ENCODE measurements around the gene PRH1. TPM values are rescaled to one million over a fixed set of nuclear protein-coding genes. Genes with fewer than 3 reads are reported as not detected.

PRH1 gene
- total and polyA plus RNA-seq, 2 donors (not counting 1 experiment from before 2014, with no cell fraction given), result 1.2 to 19.2 TPM

DNA sequence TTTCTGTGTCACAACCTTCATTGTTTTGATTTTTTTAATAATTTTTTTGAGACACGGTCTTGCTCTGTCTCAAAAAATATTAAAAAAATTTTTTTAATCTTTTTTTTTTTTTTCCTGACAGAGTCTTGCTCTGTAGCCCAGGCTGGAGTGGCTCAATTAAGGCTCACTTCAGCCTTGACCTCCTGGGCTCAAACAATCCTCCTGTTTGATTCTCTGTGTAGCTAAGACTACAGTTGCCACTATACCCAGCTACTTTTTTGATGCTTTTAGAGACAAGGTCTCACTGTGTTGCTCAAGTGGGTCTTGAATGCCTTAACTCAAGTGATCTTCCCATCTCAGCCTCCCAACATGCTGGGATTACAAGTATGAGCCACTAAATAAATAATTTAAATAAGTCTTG is 35.8 kb upstream of the PRH1 start:
- Histone ChIP-seq H3K4me3 (replicated peaks in 1 of 4; ENCODE audit: control extremely low read depth in 1 of 4, insufficient read depth in 1 of 4, low read depth in 3 of 4, low read length in 4 of 4) (no peak overlapping the region), H4K20me1 (ENCODE audit: control insufficient read depth, extremely low read depth, insufficient read depth, low read length) (no peaks in the 10 kb centered on the region), H3K27ac (ENCODE audit: insufficient read depth, low read length) (no peak overlapping the region), H2AFZ (ENCODE audit: low read length) (no peak overlapping the region), H3K4me2 (ENCODE audit: extremely low read depth, insufficient read depth, low read length) (no peak overlapping the region), H3K27me3 (ENCODE audit: control insufficient read depth, insufficient read depth, low read length) (no peaks in the 10 kb centered on the region), H3K9ac (ENCODE audit: insufficient read depth, low read length) (no peak overlapping the region), H3K79me2 (ENCODE audit: control insufficient read depth, insufficient read depth, low read length) (no peaks in the 10 kb centered on the region), H3K36me3 (ENCODE audit: control insufficient read depth, insufficient read depth, low read length) (no peaks in the 10 kb centered on the region), H3K9me3 (ENCODE audit: control insufficient read depth, insufficient read depth, low read depth, low read length) (no peaks in the 10 kb centered on the region), H3K4me1 (ENCODE audit: control insufficient read depth, extremely low read depth, insufficient read depth, low read length) (no peaks in the 10 kb centered on the region)
- no peak for TF ChIP-seq EZH2 (IDR thresholded peaks at IDR 0.05; ENCODE audit: low read length, missing control alignments)
- TF ChIP-seq, protein P1, sequence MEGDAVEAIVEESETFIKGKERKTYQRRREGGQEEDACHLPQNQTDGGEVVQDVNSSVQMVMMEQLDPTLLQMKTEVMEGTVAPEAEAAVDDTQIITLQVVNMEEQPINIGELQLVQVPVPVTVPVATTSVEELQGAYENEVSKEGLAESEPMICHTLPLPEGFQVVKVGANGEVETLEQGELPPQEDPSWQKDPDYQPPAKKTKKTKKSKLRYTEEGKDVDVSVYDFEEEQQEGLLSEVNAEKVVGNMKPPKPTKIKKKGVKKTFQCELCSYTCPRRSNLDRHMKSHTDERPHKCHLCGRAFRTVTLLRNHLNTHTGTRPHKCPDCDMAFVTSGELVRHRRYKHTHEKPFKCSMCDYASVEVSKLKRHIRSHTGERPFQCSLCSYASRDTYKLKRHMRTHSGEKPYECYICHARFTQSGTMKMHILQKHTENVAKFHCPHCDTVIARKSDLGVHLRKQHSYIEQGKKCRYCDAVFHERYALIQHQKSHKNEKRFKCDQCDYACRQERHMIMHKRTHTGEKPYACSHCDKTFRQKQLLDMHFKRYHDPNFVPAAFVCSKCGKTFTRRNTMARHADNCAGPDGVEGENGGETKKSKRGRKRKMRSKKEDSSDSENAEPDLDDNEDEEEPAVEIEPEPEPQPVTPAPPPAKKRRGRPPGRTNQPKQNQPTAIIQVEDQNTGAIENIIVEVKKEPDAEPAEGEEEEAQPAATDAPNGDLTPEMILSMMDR (conservative IDR thresholded peaks at IDR 0.05 in 1 of 2, IDR thresholded peaks at IDR 0.05 in 1 of 2; ENCODE audit: low read depth in 1 of 2, low read length in 2 of 2), result no peak
- DNase-seq (ENCODE audit: low read depth in 2 of 2), result no peak

DNA sequence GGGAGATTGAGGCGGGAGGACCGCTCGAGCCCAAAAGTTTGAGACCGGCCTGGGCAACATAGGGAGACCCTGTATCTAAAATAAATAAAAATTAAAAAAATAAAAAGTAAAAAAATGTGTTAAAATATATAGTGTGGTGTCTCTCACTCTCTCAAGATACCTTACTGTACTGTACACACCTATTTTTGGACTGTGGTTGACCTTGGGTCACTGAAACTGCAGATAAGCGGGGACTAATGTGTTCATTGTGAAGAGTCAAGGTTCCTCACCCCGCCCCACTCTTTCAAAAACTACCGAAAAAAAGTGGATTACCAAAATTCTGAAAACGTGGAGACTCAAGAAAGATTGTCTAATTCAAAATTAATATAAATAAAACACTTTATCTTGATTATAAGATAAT is 26.3 kb upstream of the PRH1 start:
- H3K9ac ChIP-seq (ENCODE audit: insufficient read depth, low read length), result no peak overlapping the region
- H3K4me1 ChIP-seq (ENCODE audit: control insufficient read depth, extremely low read depth, insufficient read depth, low read length), result no peaks in the 10 kb centered on the region
- H3K9me3 ChIP-seq (ENCODE audit: control insufficient read depth, insufficient read depth, low read depth, low read length), result no peaks in the 10 kb centered on the region
- H2AFZ ChIP-seq (ENCODE audit: low read length), result no peak overlapping the region
- TF ChIP-seq, protein P1 (conservative IDR thresholded peaks at IDR 0.05 in 1 of 2, IDR thresholded peaks at IDR 0.05 in 1 of 2; ENCODE audit: low read depth in 1 of 2, low read length in 2 of 2), result no peak
- TF ChIP-seq EZH2 (IDR thresholded peaks at IDR 0.05; ENCODE audit: low read length, missing control alignments), result no peak
- no peaks in the 10 kb centered on the region for H3K79me2 ChIP-seq (ENCODE audit: control insufficient read depth, insufficient read depth, low read length)
- H3K27me3 ChIP-seq (ENCODE audit: control insufficient read depth, insufficient read depth, low read length), result no peaks in the 10 kb centered on the region
- no peak overlapping the region for H3K27ac ChIP-seq (ENCODE audit: insufficient read depth, low read length)
- no peaks in the 10 kb centered on the region for H4K20me1 ChIP-seq (ENCODE audit: control insufficient read depth, extremely low read depth, insufficient read depth, low read length)
- DNase-seq (ENCODE audit: low read depth in 2 of 2), result no peak
- no peaks in the 10 kb centered on the region for H3K36me3 ChIP-seq (ENCODE audit: control insufficient read depth, insufficient read depth, low read length)
- H3K4me2 ChIP-seq (ENCODE audit: extremely low read depth, insufficient read depth, low read length), result no peak overlapping the region
- H3K4me3 ChIP-seq (replicated peaks in 1 of 4; ENCODE audit: control extremely low read depth in 1 of 4, insufficient read depth in 1 of 4, low read depth in 3 of 4, low read length in 4 of 4), result no peak overlapping the region

DNA sequence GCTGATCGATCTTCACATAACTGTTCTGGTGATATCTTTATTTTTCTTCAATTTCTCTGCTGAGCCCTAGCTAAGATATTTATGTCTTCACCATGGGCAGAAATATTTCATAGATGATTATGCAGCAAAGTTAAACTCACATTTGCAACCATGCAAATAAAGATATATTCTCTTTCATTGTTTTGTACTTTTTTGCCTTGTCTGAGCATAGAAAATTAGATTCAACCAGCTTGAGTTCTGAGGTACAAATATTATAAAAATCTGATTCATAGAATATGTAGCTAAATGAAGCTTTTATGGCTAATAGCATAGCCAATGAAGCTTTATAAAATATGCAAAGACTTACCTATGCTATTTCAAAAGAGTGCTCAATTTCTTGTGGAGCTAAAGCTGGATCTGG is 25.4 kb upstream of the PRH1 start, which contains the start of gene TAS2R13:
TSS of gene TAS2R13 (minus strand) at position 101 of the 400 bp plus-strand sequence. CDS start 264 bp downstream, outside the sequence.
- Histone ChIP-seq H3K27me3 (ENCODE audit: control insufficient read depth, insufficient read depth, low read length) (no peaks in the 10 kb centered on the region), H3K79me2 (ENCODE audit: control insufficient read depth, insufficient read depth, low read length) (no peaks in the 10 kb centered on the region), H3K4me3 (replicated peaks in 1 of 4; ENCODE audit: control extremely low read depth in 1 of 4, insufficient read depth in 1 of 4, low read depth in 3 of 4, low read length in 4 of 4) (no peak within 1 kb of the TSS), H3K4me2 (ENCODE audit: extremely low read depth, insufficient read depth, low read length) (no peak within 1 kb of the TSS), H3K36me3 (ENCODE audit: control insufficient read depth, insufficient read depth, low read length) (no peaks in the 10 kb centered on the region), H3K27ac (ENCODE audit: insufficient read depth, low read length) (no peak within 1 kb of the TSS), H2AFZ (ENCODE audit: low read length) (no peak within 1 kb of the TSS), H4K20me1 (ENCODE audit: control insufficient read depth, extremely low read depth, insufficient read depth, low read length) (no peaks in the 10 kb centered on the region), H3K4me1 (ENCODE audit: control insufficient read depth, extremely low read depth, insufficient read depth, low read length) (no peaks in the 10 kb centered on the region), H3K9ac (ENCODE audit: insufficient read depth, low read length) (no peak within 1 kb of the TSS), H3K9me3 (ENCODE audit: control insufficient read depth, insufficient read depth, low read depth, low read length) (no peaks in the 10 kb centered on the region)
- no peak for TF ChIP-seq EZH2 (IDR thresholded peaks at IDR 0.05; ENCODE audit: low read length, missing control alignments)
- TF ChIP-seq, protein P1 (conservative IDR thresholded peaks at IDR 0.05 in 1 of 2, IDR thresholded peaks at IDR 0.05 in 1 of 2; ENCODE audit: low read depth in 1 of 2, low read length in 2 of 2), result no peak
- DNase-seq (ENCODE audit: low read depth in 2 of 2), result no peak

All from fibroblast of lung (primary cell).